HG03378 (cell line): ENCODE measurements around the gene VASH1.
"Not testable (repeated sequence)": the region's sequence is repeated elsewhere in the genome, so short reads cannot be mapped to it uniquely, and the experiment has no call there.

Source experiments
- ATAC-seq: cut with Tn5 transposase; IDR thresholded peaks from one replicate; pipeline ENCODE4 v1.9.1; 2021; ENCODE audit warnings: mild to moderate bottlenecking, moderate library complexity; ENCODE audit not compliant: unreplicated experiment

The VASH1 gene

DNA sequence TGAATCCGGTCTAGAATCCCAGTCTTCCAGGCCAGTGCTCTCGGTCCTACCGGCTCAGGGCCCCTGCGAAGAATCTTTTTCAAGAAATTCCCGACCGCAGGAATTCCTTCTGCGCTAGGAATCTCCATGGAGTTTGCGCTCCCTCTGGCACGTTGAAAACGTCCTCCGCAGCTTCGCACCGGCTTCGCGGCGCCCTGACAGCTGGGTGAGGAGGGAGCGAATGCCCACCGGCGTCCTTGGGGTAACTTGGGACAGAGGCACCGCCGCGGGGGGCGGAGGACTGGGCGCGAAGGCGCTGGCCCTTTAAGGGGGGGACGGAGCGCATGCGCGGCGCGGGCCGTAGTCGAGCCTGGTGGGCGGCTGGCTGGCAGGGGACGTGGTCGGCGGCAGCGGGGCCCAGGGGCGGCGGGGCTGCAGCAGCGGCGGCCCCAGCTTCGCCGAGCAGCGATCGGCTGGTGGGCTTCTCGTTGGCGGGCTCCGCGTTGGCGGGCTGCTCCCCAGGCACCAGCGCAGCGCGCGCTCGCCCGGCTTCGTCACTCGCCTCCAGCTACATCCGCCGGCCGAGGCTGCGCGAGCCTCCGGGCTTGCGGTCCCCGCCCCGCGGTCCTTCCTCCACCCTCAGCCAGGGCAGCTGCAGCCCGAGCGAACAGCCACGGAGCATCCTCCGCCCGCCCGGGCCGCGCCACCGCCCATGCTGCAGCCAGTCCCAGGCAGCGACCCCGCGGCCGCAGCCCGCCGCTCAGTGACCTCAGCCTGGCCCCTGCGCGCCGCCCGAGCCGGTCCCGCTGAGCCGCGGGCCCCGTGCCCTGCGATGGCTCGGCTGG lies at the start of gene VASH1:
Gene VASH1, plus strand, starts transcription at position 333 of the 824 bp plus-strand sequence. CDS start 1,354 bp downstream, outside the sequence.
- peak; percentile 67 for ATAC-seq

DNA sequence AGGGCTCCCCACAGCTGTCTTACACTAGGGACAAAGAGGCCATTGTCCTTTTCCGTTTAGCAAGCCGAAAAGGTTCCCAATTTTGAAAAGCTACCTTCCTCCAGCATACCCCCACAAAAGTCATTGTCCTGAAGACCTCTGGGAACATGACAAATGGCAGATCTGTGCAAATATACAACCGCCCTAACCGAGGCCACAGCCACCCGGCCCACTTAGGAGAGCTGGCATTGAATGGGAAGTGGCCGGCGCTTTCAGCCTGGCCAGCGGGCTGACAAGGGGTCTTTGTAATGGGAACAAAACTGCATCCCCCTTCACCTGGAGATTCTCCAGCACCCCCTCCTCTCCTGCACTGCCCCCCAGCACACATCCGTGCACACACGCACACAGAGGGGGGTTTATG lies 48.1 kb upstream of the VASH1 start:
- no peak for ATAC-seq

DNA sequence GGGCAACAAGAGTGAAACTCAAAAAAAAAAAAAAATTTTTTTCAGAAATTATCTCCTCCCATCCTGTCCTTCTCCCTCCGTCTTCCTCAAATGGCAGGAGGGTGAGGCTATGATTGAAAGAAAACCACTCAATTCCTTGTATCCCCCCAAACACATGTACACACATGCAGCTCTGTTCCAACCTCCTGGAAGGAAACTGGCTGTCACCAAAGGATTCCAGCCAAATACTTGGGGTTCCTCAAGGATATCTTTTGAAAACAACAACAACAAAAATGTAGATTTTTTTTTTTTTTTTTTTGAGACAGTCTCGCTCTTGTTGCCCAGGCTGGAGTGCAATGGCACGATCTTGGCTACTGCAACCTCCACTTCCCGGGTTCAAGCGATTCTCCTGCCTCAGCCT lies 46.8 kb upstream of the VASH1 start:
- no peak for ATAC-seq

DNA sequence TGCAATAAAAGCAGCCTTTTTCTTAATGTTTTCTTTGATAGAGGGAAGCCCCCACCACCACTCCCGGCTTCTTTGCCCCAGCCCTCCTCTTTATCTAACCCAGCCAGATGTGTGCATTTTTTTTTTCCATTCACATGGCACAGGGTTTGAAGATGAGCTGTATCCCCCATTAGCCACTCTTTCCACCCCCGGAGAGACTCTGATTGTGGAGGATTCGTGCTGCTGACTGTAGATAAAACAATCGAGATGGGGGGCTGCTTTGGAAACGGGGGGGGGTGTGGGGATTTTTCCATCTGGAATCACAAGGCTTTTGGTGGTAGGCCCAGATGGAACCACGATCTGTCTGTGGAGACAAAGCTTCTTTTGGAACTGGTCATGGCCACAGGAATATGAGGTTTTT lies 46.2 kb upstream of the VASH1 start:
- no peak for ATAC-seq

DNA sequence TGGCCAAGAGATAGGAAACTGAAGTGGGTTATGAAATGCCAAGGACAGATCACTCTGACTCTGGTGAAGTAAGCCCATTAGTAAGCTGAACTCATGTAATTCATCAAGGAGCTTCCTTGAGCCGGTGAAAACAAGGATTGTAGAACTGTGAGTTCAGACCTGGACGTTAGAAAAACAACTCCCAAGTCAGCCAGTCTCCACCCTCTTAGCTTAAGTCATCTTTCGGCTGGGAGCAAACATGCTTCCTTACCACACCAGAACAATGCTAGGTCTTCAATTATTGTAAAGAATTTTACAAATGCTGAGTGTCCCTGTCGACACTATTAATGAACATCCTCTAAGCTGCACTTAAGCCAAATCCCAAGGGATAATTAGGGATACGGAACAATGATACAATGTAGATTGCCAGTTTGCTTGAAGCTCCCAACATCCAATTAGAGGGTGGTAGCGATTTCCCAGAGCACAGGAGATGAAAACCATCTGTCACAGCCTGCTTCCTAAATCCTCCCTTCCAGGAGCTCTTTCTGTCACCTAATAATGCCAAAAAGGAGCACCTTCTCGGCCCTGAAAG lies 45.7 kb upstream of the VASH1 start:
- no peak for ATAC-seq

DNA sequence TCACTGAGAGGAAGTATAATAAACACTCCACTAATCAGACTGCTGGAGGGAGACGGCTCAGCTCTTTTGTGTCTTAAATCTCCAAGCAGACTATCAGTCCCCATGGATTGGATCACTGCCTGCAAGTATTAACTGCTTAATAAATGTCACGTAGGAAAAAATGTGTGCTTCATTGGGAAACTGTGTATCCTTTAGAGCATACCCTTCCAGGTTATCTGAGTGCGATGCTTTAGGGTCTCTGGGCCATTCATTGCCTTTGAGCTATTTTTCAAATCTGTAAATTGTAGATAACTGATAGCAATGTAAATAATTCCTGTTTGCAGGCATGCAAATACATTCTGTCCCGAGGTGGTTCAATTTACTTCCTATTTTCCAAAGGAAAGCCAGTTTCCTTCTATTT lies 45.0 kb upstream of the VASH1 start:
- no peak for ATAC-seq

DNA sequence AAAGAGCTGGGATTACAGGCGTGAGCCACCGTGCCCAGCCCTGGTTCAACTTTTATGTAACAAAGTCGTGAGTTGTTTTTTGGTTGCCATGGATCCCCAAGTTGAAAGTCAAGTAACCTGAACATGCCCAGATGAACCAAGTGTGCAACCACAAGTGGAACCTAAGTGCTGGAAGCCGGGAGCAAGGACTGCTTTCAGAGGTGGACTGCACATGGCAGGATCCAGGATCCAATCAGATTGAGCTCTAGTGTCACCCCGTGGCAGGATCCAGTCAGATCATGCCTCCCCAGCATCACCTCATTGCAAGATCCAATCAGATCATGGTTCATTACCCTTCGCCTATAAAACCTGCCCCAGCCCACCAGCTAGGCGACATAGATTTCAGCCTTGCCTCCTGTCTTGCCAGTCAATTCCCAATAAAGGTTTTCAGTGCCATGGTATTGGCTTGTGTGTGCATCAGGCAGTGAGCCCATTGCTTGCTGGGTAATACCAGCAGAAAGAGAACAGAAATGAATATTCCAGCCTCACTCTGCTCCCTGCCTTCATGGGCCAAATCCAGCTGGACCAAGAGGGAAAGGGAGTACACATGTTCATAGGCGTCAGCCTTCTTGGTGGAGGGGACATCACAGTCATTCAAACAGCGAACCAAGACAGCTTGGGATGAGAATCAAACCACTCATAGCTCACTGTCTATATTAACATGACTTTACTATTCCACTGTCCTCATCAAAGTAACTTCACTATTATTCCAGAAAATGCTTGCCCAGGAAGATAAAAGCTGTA lies 43.6 kb upstream of the VASH1 start:
- ATAC-seq, result no peak

DNA sequence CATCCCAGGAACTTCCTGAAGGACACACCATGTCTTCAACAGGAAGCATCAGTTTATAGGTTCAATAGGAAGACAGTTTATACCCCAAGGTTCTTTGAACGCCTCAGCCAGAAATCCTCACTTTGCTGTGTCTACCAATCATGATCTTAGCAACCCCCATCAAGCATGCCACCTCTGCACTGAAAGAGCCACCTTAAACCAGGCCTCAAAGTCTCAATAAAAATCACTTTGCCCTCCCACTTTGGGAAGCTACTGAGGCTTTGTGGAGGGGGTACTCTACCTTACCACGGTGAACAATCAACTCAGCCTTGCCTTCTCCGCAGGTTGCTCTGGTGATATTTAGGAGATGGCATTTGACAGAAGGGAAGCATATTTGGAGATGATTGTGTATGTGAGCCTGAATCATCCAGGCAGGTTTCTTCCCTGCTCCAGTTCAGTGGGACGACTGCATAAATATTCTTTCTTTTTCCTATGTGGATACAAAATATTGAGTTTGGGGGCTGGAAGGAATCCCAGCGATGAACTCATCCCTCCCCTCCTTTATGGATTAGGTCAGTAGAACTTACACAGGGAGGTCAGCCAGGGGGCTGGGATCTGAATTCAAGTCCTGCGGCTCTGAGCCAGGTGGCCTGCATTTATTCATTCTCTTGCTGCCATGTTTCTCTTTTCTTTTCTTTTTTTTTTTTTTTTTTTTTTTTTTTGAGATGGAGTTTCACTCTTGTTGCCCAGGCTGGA lies 42.8 kb upstream of the VASH1 start:
- ATAC-seq, result no peak

DNA sequence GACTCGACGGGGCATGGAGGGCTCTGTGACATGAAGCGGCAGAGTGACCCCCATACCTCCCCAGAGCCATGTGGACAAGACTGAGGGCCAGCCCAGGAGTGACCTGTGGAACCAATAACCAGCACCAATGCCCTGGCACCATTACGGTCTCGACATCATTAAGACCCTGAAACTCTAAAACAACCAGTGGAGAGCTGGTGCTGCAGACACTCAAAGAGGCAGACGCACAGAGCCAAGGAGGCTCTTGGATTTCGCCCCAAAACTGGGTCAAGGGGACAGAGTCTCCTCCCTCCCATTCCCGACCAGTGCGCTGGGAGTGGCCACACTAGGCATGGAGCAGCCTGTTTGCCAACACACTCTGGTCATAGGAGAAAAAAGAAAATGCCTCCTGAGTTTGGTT lies 41.6 kb upstream of the VASH1 start:
- no peak for ATAC-seq

DNA sequence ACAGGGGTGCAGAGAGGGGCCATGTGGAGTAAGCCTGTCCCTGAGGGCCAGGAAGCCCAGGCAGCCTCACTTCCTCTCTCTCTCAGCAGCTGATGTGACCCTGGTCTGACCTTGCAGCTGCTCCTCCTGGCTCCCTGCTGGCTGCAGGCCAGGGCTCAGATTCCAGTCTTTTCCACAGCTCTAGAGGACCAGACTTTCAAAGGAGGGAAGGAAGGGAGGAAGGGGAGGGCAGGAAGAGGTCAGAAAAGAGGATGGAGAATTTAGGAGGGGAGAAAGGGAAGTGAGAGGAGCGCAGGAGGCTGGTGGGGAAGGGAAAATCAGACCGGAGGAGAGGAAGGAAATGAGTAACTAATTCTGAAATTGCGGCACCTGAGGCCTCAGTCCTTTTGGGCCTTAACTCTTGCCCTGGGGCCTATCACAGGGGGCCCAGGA lies 40.9 kb upstream of the VASH1 start:
- peak; percentile 78 for ATAC-seq

DNA sequence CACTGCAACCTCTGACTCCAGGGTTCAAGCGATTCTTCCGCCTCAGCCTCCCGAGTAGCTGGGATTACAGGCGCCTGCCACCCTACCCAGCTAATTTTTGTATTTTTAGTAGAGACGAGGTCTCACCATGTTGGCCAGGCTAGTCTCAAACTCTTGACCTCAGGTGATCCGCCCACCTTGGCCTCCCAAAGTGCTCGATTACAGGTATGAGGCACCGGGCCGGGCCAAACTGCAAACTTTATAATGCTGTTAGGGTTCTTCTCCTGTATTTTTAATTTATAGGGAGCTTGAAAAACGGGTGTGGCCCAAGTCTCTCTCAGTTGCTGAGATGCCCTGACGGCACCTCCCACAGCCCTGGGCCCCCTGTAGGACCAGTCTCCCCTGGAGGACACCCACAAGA lies 39.8 kb upstream of the VASH1 start:
- not testable (repeated sequence) for ATAC-seq

DNA sequence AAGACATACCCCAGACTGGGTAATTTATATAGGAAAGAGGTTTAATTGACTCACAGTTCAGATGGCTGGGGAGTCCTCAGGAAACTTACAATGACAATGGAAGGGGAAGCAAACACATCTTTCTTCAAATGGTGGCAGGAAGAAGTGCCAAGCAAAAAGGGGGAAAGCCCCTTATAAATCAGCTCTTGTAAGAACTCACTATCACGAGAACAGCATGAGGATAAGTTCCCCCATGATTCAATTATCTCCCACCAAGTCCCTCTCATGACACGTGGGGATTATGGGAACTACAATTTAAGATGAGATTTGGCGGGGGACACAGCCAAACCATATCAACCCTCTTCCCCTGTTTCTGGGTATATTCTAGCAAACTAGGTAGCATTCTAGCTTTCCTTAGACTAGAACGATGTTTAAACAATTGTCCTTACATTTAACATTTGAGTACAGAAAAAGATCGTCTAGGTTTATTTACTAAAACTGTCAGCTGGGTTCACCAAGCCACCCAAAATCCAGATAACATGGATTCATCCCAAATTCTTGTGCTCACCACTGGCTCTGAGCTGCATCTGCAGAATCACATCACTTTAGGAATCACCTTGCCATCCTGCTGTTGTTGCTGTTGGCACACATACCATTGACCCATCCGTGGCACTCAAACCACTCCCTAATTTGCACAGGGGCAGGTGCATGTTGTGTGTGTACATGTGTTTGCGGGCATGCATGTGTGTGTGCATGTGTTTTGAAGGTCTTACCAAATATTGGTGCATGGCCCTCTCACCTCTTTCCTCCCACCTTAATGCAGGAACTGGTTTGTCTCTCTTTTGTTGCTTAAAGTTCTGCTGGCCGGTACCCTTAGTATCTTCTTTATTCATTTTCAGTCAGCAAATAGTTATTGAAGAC lies 36.4 kb upstream of the VASH1 start:
- ATAC-seq, result no peak

DNA sequence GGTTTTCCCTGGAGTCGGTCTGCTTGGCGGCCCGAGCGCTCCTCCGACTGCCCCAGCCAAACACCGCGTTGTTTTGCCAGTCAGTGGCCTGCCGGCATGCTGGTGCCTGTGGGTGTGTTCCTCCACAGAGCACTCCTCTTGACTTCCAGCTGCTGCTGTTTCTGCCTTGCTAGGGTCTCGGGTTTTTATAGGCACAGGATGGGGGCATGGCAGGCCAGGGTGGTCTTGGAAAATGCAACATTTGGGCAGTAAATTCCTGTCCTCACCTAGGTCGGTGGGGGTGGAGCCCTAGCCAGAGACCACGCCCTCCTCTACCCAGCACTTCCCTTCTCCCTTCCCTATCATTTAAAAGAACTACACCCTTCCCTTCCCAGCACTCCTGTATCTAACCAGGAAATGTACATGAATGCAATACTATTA lies 34.7 kb upstream of the VASH1 start:
- no peak for ATAC-seq

DNA sequence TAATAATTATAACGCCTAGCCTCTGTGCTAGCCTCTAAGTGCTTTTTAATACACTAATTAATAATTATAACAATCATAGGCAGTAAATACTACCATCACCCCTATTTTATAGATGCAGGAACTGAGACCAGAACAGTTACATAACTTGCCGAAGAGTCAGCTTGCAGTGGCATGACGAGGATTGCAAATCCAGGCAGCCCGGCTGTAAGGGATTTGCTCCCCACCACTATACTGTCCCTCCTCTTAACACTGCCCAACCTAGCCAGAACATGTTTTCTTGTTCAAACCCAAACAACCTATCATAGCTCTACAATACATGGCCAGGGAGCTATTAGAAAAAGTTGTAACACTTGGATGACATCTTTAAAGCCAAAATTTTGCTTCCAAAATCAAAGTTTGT lies 33.9 kb upstream of the VASH1 start:
- no peak for ATAC-seq

DNA sequence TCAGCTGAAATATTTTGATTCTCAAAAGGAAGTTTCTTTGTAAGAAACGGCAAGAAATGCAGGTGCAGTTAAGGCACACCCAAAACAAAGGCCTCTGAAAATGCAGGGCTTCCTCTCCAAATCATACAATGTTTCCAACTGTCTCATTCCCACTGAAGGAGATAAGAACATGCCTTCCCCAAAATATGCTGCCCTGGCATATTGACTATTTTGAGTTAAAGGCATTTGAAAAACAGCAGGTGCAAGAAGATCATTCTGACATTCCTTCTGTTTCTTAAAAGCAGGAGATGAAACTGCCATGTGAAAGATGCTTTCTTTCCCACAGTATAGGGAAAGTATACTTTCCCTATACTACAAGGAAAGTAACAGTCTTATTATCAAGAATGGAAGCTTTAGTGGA lies 33.4 kb upstream of the VASH1 start:
- ATAC-seq, result no peak

DNA sequence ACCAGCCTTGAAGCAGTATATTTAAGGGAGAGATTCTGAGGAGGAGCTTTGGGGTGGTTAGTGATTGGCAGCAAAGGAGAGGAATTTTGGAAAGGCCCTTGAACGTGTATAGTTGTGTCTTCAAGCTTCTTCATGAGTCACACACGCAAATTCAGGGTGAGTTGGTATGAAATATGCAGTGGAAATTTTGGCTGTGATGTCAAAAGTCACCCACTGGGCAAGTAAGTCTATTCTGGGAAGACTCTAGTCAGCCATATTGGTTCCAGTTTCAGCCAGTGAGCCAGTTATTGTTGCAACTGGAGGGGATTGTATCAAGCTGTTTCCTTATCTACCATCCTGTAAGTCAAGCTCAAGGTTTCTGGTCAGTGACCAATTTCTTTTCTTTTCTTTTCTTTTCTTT lies 32.0 kb upstream of the VASH1 start:
- ATAC-seq, result no peak

DNA sequence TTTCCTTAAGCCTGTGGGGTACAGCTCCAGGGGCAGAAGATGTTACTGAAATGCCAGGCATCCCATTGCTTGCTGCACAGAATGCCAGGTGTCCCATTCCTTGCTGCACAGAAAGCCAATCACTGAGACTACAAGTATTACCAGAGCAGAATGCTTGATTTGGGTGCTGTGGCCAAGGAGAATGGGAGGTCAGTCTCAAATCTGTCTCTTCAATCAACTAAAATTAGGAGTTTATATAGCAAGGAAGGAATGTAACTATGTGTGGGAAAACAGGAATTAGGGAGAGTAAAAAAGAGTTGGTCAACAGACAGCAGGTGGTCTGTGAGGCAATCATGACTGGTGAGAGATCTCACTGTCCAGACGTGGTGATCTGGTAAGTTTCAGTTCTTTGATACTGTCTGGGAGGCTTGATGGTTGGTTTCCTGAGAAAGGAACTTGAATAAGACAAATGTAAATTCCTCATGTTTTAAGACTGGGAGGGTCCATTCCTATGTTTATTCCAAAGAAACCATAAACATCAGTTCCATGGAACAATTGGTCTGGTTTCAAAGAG lies 31.2 kb upstream of the VASH1 start:
- no peak for ATAC-seq

DNA sequence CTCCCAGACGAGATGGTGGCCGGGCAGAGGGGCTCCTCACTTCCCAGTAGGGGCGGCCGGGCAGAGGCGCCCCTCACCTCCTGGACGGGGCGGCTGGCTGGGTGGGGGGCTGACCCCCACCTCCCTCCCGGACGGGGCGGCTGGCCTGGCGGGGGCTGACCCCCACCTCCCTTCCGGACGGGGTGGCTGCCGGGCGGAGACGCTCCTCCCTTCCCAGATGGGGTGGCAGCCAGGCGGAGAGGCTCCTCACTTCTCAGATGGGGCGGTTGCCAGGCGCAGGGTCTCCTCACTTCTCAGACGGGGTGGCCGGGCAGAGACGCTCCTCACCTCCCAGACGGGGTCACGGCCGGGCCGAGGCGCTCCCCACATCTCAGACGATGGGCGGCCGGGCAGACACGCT lies 26.8 kb upstream of the VASH1 start:
- ATAC-seq, result not testable (repeated sequence)

DNA sequence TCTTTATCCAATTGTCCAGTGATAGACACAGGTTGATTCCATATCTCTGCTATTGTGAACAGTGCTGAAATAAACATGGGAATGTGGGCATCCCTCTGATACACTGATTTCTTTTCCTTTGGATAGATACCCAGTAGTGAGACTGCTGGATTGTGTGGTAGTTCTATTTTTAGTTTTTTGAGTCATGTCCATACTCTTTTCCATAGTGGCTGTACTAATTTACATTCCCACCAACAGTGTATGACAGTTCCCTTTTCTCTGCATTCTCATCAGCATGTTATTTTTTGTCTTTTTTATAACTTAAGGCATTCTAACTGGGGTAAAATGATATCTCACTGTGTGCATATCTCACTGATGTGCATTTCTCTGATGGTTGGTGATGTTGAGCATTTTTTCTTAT lies 24.8 kb upstream of the VASH1 start:
- ATAC-seq, result no peak

DNA sequence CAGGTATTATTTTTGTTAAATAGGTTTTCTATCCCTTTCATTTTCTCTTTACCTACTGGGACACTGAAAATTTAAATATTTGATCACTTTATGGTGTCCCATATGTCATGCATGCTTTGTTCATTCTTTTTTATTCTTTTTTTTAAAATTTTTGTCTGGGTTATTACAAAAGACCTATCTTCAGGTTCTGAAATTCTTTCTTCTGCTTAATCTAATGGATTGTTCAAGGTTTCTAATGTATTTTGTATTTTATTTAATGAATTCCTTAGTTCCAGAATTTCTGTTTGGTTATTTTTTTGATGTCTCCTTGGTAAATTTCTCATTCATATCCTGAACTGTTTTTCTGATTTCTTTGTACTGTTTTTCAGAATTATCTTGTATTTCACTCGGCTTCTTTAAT lies 20.2 kb upstream of the VASH1 start:
- ATAC-seq, result no peak
